MCF 10A (cell line): ENCODE results near the gene PTPRN2. TPM values are rescaled to one million over a fixed set of nuclear protein-coding genes. Genes with fewer than 3 reads are reported as not detected.

Source experiments
- BruUV-seq: library from RNA; stranded (reverse); fragments of 400-500 nt; replicated peaks from 2 replicates; lab custom pipeline; 2021; lab: Mats Ljungman, UMichigan
- CTCF ChIA-PET: fragments of 300-600 bp; sonication (Branson Sonifier 250); formaldehyde crosslinking; extraction: SDS; loops from one replicate; lab custom pipeline; 2021; ENCODE audit warnings: antibody characterized with exemption, inconsistent platforms; lab: Yijun Ruan, JAX
- POLR2A ChIA-PET: fragments of 300-600, 350-650 bp; sonication (Branson Sonifier 250); formaldehyde crosslinking; extraction: SDS; loops from one replicate; lab custom pipeline; 2020; ENCODE audit warnings: antibody characterized with exemption, inconsistent platforms; lab: Yijun Ruan, JAX
- DNase-seq: peaks from one replicate; pipeline ENCODE4 v3.0.0-alpha.2; 2018; ENCODE audit not compliant: unreplicated experiment
- H3K27ac Mint-ChIP-seq: one replicate; pipeline ENCODE4 v1.8.0; 2022; ENCODE audit warnings: mild to moderate bottlenecking, low read depth, mixed read lengths; ENCODE audit not compliant: unreplicated experiment
- H3K27me3 Mint-ChIP-seq: one replicate; pipeline ENCODE4 v1.8.0; 2022; ENCODE audit warnings: mixed read lengths; ENCODE audit not compliant: insufficient read depth, unreplicated experiment
- H3K36me3 Mint-ChIP-seq: one replicate; pipeline ENCODE4 v1.8.0; 2022; ENCODE audit warnings: mild to moderate bottlenecking, moderate library complexity, mixed read lengths; ENCODE audit not compliant: insufficient read depth, unreplicated experiment
- H3K4me1 Mint-ChIP-seq: one replicate; pipeline ENCODE4 v1.8.0; 2022; ENCODE audit warnings: mixed read lengths; ENCODE audit not compliant: insufficient read depth, unreplicated experiment
- H3K4me3 Mint-ChIP-seq: one replicate; pipeline ENCODE4 v1.8.0; 2022; ENCODE audit warnings: mild to moderate bottlenecking, moderate library complexity, mixed read lengths; ENCODE audit not compliant: unreplicated experiment
- H3K9me3 Mint-ChIP-seq: one replicate; pipeline ENCODE4 v1.8.0; 2022; ENCODE audit warnings: mixed read lengths; ENCODE audit not compliant: unreplicated experiment
- intact Hi-C: fragments of 100-400 bp; cut with micrococcal nuclease; formaldehyde crosslinking; loops from 2 replicates; pipeline ENCODE4 v1.14.1; 2022
- total RNA-seq: library from RNA; stranded (reverse); gene quantifications from 2 replicates; pipeline ENCODE4 v1.2.3, GENCODE V29; 2022
- TF ChIP-seq, protein P1 (sequence below): fragments of 200-600 bp; IDR thresholded peaks from one replicate; pipeline ENCODE4 v1.8.0; 2022; ENCODE audit warnings: antibody characterized with exemption, mild to moderate bottlenecking; ENCODE audit not compliant: unreplicated experiment

PTPRN2 gene
- total RNA-seq, 1 experiment from 2014 or later: 4.5 TPM

DNA sequence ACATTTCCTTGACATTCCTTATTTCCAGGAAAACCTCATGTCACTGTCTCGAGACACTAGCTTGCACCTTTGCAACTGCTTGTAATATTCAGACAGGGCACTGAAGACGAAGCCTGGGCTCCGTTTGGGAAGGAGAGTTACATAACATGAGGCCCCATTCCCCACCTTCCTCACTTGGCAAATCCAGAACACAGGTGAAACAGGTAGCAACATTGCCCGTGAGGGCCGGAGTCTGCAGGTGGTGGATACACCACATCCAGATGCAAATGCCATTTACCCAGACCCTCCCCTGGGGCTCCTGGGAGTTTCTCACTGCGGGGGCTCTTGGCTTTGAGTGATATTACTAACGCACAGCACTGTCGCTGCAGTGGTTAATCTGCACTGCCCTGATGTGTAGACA is 491.0 kb downstream of the PTPRN2 start:
- no TSS peak for BruUV-seq
- Mint-ChIP-seq H3K9me3 (peaks cover 26% of the 10 kb centered on the region), H3K4me1 (no peaks in the 10 kb centered on the region), H3K27ac (no peak overlapping the region), H3K36me3 (no peaks in the 10 kb centered on the region), H3K4me3 (no peak overlapping the region), H3K27me3 (no peaks in the 10 kb centered on the region)
- intact Hi-C loops: no loop called here
- POLR2A ChIA-PET: no interaction called here
- DNase-seq: no peak
- TF ChIP-seq, protein P1, sequence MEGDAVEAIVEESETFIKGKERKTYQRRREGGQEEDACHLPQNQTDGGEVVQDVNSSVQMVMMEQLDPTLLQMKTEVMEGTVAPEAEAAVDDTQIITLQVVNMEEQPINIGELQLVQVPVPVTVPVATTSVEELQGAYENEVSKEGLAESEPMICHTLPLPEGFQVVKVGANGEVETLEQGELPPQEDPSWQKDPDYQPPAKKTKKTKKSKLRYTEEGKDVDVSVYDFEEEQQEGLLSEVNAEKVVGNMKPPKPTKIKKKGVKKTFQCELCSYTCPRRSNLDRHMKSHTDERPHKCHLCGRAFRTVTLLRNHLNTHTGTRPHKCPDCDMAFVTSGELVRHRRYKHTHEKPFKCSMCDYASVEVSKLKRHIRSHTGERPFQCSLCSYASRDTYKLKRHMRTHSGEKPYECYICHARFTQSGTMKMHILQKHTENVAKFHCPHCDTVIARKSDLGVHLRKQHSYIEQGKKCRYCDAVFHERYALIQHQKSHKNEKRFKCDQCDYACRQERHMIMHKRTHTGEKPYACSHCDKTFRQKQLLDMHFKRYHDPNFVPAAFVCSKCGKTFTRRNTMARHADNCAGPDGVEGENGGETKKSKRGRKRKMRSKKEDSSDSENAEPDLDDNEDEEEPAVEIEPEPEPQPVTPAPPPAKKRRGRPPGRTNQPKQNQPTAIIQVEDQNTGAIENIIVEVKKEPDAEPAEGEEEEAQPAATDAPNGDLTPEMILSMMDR: no peak
- CTCF ChIA-PET: no interaction called here

DNA sequence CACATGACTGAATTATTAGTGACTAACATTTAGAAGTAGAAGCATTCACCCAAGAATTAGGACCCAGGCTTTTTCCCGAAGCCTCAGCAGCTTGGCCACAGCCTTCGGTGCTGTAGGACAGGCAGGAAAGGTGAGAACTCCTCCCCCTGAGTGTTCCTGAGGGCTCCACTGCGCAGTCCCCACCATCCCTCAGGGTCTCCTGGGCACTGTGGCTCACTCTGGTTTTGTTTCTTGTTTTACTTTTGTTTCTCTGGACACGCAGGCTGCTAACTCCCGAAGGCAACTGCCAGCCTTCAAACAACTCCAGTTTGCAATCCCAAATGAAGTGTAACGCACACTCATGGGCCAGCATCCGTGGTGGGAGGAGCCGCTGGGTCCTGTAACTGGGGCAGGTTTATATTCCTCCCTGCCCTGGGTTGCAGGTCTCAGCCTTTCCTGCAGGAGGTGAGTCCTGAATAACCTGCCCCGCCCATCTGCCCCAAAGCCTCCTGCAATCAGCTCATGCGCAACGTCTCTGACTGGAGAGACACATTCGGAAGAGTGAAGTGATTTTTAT is 492.9 kb downstream of the PTPRN2 start:
- H3K9me3 Mint-ChIP-seq: peaks cover 25% of the 10 kb centered on the region
- no peaks in the 10 kb centered on the region for H3K4me1 Mint-ChIP-seq
- BruUV-seq: no TSS peak
- TF ChIP-seq, protein P1: no peak
- CTCF ChIA-PET: no interaction called here
- intact Hi-C loops: no loop called here
- no peaks in the 10 kb centered on the region for H3K27me3 Mint-ChIP-seq
- POLR2A ChIA-PET: no interaction called here
- H3K4me3 Mint-ChIP-seq: no peak overlapping the region
- H3K27ac Mint-ChIP-seq: no peak overlapping the region
- H3K36me3 Mint-ChIP-seq: peaks cover 2% of the 10 kb centered on the region
- no peak for DNase-seq

DNA sequence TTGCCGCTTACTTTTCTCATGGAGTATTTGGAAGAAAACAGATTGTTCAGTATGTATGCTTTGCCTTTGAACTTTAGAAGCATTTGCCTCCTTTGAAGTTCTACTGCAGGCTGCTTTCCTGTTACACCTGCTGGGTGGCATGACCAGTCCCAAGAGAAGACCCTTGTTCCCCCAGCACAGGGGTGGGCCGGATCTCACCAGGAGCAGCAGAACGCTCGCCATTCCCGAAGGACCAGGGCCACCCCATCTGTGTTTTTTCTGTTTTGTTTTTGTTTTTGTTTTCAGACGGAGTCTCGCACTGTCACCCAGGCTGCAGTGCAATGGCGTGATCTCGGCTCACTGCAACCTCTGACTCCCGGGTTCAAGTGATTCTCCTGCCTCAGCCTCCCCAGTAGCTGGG is 493.6 kb downstream of the PTPRN2 start:
- H3K4me1 Mint-ChIP-seq: no peaks in the 10 kb centered on the region
- intact Hi-C loops: no loop called here
- TF ChIP-seq, protein P1: no peak
- H3K27ac Mint-ChIP-seq: no peak overlapping the region
- ChIA-PET POLR2A (no interaction called here), CTCF (no interaction called here)
- peaks cover 31% of the 10 kb centered on the region for H3K9me3 Mint-ChIP-seq
- no peaks in the 10 kb centered on the region for H3K27me3 Mint-ChIP-seq
- H3K36me3 Mint-ChIP-seq: peaks cover 6% of the 10 kb centered on the region
- H3K4me3 Mint-ChIP-seq: no peak overlapping the region
- no TSS peak for BruUV-seq
- DNase-seq: no peak

- peaks cover 31% of the 10 kb centered on the region for H3K9me3 Mint-ChIP-seq
- no peak for DNase-seq
- POLR2A ChIA-PET: no interaction called here
- TF ChIP-seq, protein P1: no peak
- peaks cover 6% of the 10 kb centered on the region for H3K36me3 Mint-ChIP-seq
- CTCF ChIA-PET: interaction anchor here (0.6 kb wide), 1 partner anchor 532 kb away, joined by 3 read pairs; no protein-coding TSS in a partner anchor
- H3K4me1 Mint-ChIP-seq: no peaks in the 10 kb centered on the region
- BruUV-seq: no TSS peak
- H3K4me3 Mint-ChIP-seq: no peak overlapping the region
- no peaks in the 10 kb centered on the region for H3K27me3 Mint-ChIP-seq
- intact Hi-C loops: no loop called here
- H3K27ac Mint-ChIP-seq: no peak overlapping the region
Observed at GRCh38 chr7:158093156-158093796, 494.3 kb downstream of the PTPRN2 start.
